A549 (cell line): Measurements from ENCODE around the gene THOC1. TPM values are rescaled to one million over a fixed set of nuclear protein-coding genes. Genes with fewer than 3 reads are reported as not detected.

ENCODE experiments used
- ATAC-seq, 2 experiments: fragments of 200-7000 bp in 1 of 2; fragments of >200 bp in 1 of 2; cut with Nextera tagmentation in 1 of 2; cut with Tn5 transposase in 1 of 2; 3 replicates each; pipeline versions ENCODE4 v1.8.0 to v1.9.1; 2018 to 2020; ENCODE audit warnings: mild to moderate bottlenecking in 1 of 2, moderate library complexity in 1 of 2
- CTCF ChIA-PET: fragments of 300-600 bp; sonication (Branson Sonifier 250); formaldehyde crosslinking; extraction: SDS; loops from one replicate; lab custom pipeline; 2021; ENCODE audit warnings: antibody characterized with exemption, inconsistent platforms; lab: Yijun Ruan, JAX
- POLR2A ChIA-PET: fragments of 350-600 bp; formaldehyde crosslinking; extraction: SDS; loops from one replicate; lab custom pipeline; 2021; ENCODE audit warnings: antibody characterized with exemption, inconsistent platforms; lab: Yijun Ruan, JAX
- DNase-seq, 2 experiments: peaks; one replicate each; pipeline versions ENCODE4 v3.0.0 to v3.0.0-alpha.2; 2011 to 2016; ENCODE audit warnings: low read depth in 1 of 2, low spot score in 1 of 2
- FAIRE-seq: peaks from 2 replicates; lab custom pipeline; 2011; peaks lifted over from hg19 to GRCh38; lab: Jason Lieb, UNC
- H3K27ac ChIP-seq, 2 experiments: fragments of >200 bp; sonication (Bioruptor Twin); formaldehyde crosslinking; 3 replicates each; pipeline ENCODE4 v1.5.1; 2016 to 2017
- H3K4me1 ChIP-seq: fragments of >200 bp; sonication (Bioruptor Twin); formaldehyde crosslinking; 3 replicates; pipeline ENCODE4 v1.6.1; 2016
- H3K4me2 ChIP-seq: fragments of >200 bp; sonication (Bioruptor Twin); formaldehyde crosslinking; 3 replicates; pipeline ENCODE4 v1.6.1; 2016
- H3K4me3 ChIP-seq: fragments of >200 bp; sonication (Bioruptor Twin); formaldehyde crosslinking; 3 replicates; pipeline ENCODE4 v1.5.1; 2016
- H3K9me3 ChIP-seq: fragments of >200 bp; sonication (Bioruptor Twin); formaldehyde crosslinking; 3 replicates; pipeline ENCODE4 v1.6.1; 2016
- ATOH8 ChIP-seq: fragments of 250-450 bp; sonication (Bioruptor Pico); IDR thresholded peaks from 2 replicates; pipeline ENCODE4 v1.5.0; 2020; ENCODE audit warnings: low read depth, mild to moderate bottlenecking, moderate library complexity
- CBX2 ChIP-seq: fragments of 200-600 bp; sonication (generic); IDR thresholded peaks from 2 replicates; pipeline ENCODE4 v1.6.1; 2016; ENCODE audit warnings: low read depth, mild to moderate bottlenecking, borderline replicate concordance
- CBX8 ChIP-seq: fragments of 200-600 bp; sonication (generic); IDR thresholded peaks from 2 replicates; pipeline ENCODE4 v1.6.1; 2016
- CEBPB ChIP-seq, 2 experiments: fragments of >200 bp in 1 of 2; sonication (Bioruptor Twin) in 1 of 2; formaldehyde crosslinking in 1 of 2; IDR thresholded peaks; 2 replicates each; pipeline ENCODE4 v1.6.1; 2012 to 2016
- EP300 ChIP-seq, 2 experiments: fragments of >200 bp; sonication (Bioruptor Twin); formaldehyde crosslinking; IDR thresholded peaks; 2 replicates in 1 of 2; 3 replicates in 1 of 2; pipeline ENCODE4 v1.6.1; 2016 to 2017
- FOSL2 ChIP-seq, 2 experiments: fragments of 450-650 bp in 1 of 2; fragments of >200 bp in 1 of 2; sonication (Bioruptor Twin) in 1 of 2; formaldehyde crosslinking; IDR thresholded peaks; 2 replicates each; pipeline versions ENCODE4 v1.5.0 to v1.6.1; 2016 to 2020; ENCODE audit warnings: mild to moderate bottlenecking in 1 of 2, moderate library complexity in 1 of 2
- HOXB13 ChIP-seq: fragments of 250-450 bp; sonication (Bioruptor Pico); IDR thresholded peaks from 2 replicates; pipeline ENCODE4 v1.5.0; 2020; ENCODE audit warnings: low read depth, mild to moderate bottlenecking, moderate library complexity
- HOXB5 ChIP-seq: fragments of 250-450 bp; sonication (Bioruptor Pico); IDR thresholded peaks from 2 replicates; pipeline ENCODE4 v1.5.0; 2020; ENCODE audit warnings: mild to moderate bottlenecking, moderate library complexity
- JUNB ChIP-seq: fragments of >200 bp; sonication (Bioruptor Twin); formaldehyde crosslinking; IDR thresholded peaks from 2 replicates; pipeline ENCODE4 v1.6.1; 2016
- KDM5A ChIP-seq: fragments of 200-600 bp; sonication (generic); IDR thresholded peaks from 2 replicates; pipeline ENCODE4 v1.6.1; 2016; ENCODE audit warnings: antibody characterized with exemption, mild to moderate bottlenecking
- MAX ChIP-seq: IDR thresholded peaks from 2 replicates; pipeline ENCODE4 v1.6.1; 2012
- NFE2L2 ChIP-seq: fragments of 150-350 bp; conservative IDR thresholded peaks from 2 replicates; pipeline ENCODE4 v1.6.1; 2014; ENCODE audit warnings: low read length
- NR3C1 ChIP-seq: fragments of >200 bp; sonication (Bioruptor Twin); formaldehyde crosslinking; IDR thresholded peaks from 3 replicates; pipeline ENCODE4 v1.6.1; 2017
- RCOR1 ChIP-seq: fragments of 150-350 bp; IDR thresholded peaks from 2 replicates; pipeline ENCODE4 v1.6.1; 2014; ENCODE audit warnings: antibody characterized with exemption, low read length, low read depth
- RFX5 ChIP-seq: fragments of 450-650 bp; IDR thresholded peaks from 2 replicates; pipeline ENCODE4 v1.7.1; 2014; ENCODE audit warnings: antibody characterized with exemption, mild to moderate bottlenecking, moderate library complexity
- SREBF2 ChIP-seq: fragments of 450-650 bp; IDR thresholded peaks from 2 replicates; pipeline ENCODE4 v1.6.1; 2014; ENCODE audit warnings: mild to moderate bottlenecking, moderate library complexity
- ZC3H11A ChIP-seq: fragments of 450-650 bp; IDR thresholded peaks from 2 replicates; pipeline ENCODE4 v1.6.1; 2014; ENCODE audit warnings: antibody characterized with exemption, mild to moderate bottlenecking
- ZSCAN20 ChIP-seq: fragments of 250-450 bp; sonication (Bioruptor Pico); IDR thresholded peaks from 2 replicates; pipeline ENCODE4 v1.8.0; 2022; ENCODE audit warnings: mild to moderate bottlenecking, moderate library complexity
- WGBS: methylation state at CpG from one replicate; pipeline ENCODE4 v1.1.6; 2017; ENCODE audit errors: missing lambda C conversion rate; 5-methylcytosine and 5-hydroxymethylcytosine counted together
- polyA plus RNA-seq, 4 experiments: library from polyadenylated mRNA; depleted of rRNA in 3 of 4; stranded (reverse); fragments of >200 nt; fragmentation: RNase III in 1 of 4; extraction: RNeasy Plus Mini Kit Qiagen cat#74134 plus additional on column Dnase treatment in 1 of 4; gene quantifications; 2 replicates in 3 of 4; 3 replicates in 1 of 4; pipeline ENCODE4 v1.2.3, GENCODE V29; 2011 to 2017

Gene THOC1
- polyA plus RNA-seq, 2 of the 4 experiments (the other 2 are of a cell fraction): 31.2 to 62.6 TPM

- ATAC-seq (no peak), DNase-seq (no peak), FAIRE-seq (no peak)
- Histone ChIP-seq H3K4me3 (no peak overlapping the region), H3K9me3 (no peaks in the 10 kb centered on the region), H3K4me1 (peaks cover 8% of the 10 kb centered on the region; the same call in 2 of the 3 replicates), H3K4me2 (no peak overlapping the region), H3K27ac (no peak overlapping the region)
- WGBS: 83% methylated on average over 1 of the region's 1 CpG
- no peak for TF ChIP-seq HOXB5 (CRISPR knock-in tag)
- ChIA-PET POLR2A (no interaction called here), CTCF (interaction anchor here (1.0 kb wide), 1 partner anchor 15 kb away, joined by 4 read pairs; the partner anchor contains the start of gene THOC1)
These were observed 14.7 kb downstream of the THOC1 start for GRCh38 chr18:253121-253520.

- DNase-seq (no peak), ATAC-seq (no peak), FAIRE-seq (no peak)
- WGBS: 90% methylated on average over 5 of the region's 5 CpGs
- no peak for TF ChIP-seq EP300 (IDR thresholded peaks at IDR 0.05)
- TF ChIP-seq JUNB: no peak
- no peak for TF ChIP-seq RCOR1
- no peak for TF ChIP-seq HOXB5 (CRISPR knock-in tag)
- TF ChIP-seq NR3C1: no peak
- TF ChIP-seq RFX5: no peak
- TF ChIP-seq ZSCAN20: no peak
- no peak for TF ChIP-seq CEBPB (IDR thresholded peaks at IDR 0.05)
- no peak for TF ChIP-seq HOXB13 (CRISPR knock-in tag)
- ChIA-PET POLR2A (no interaction called here), CTCF (interaction anchor here (1.7 kb wide), 1 partner anchor 14 kb away, joined by 6 read pairs; no protein-coding TSS in a partner anchor)
- H3K27ac ChIP-seq: no peak overlapping the region
- H3K4me2 ChIP-seq: no peak overlapping the region
- H3K4me3 ChIP-seq: no peak overlapping the region
- peaks cover 8% of the 10 kb centered on the region; the same call in 2 of the 3 replicates for H3K4me1 ChIP-seq
- no peaks in the 10 kb centered on the region for H3K9me3 ChIP-seq
These were observed 16.3 kb downstream of the THOC1 start for GRCh38 chr18:251572-251971.

- POLR2A ChIA-PET: no interaction called here
These were observed 17.2 kb downstream of the THOC1 start for GRCh38 chr18:250685-251084.

GRCh38 chr18:248053-248452 is 19.8 kb downstream of the THOC1 start:
- TF ChIP-seq RFX5: no peak
- TF ChIP-seq SREBF2: no peak
- TF ChIP-seq CEBPB (IDR thresholded peaks at IDR 0.05): no peak
- no peak for TF ChIP-seq CBX2
- TF ChIP-seq NR3C1: no peak
- TF ChIP-seq ZC3H11A: no peak
- TF ChIP-seq ATOH8: no peak
- no peak for TF ChIP-seq KDM5A
- TF ChIP-seq CBX8: no peak
- TF ChIP-seq MAX: no peak
- TF ChIP-seq NFE2L2: no peak
- Histone ChIP-seq H3K9me3 (no peaks in the 10 kb centered on the region), H3K4me1 (peaks cover 8% of the 10 kb centered on the region; the same call in 2 of the 3 replicates), H3K4me3 (no peak overlapping the region), H3K4me2 (no peak overlapping the region), H3K27ac (no peak overlapping the region)
- FAIRE-seq (no peak), ATAC-seq (no peak), DNase-seq (no peak)
- ChIA-PET CTCF (no interaction called here), POLR2A (no interaction called here)
- WGBS: 98% methylated on average over 4 of the region's 4 CpGs

More at GRCh38 chr18:250685-251084, 17.2 kb downstream of the THOC1 start:
- Histone ChIP-seq H3K9me3 (no peaks in the 10 kb centered on the region), H3K4me3 (no peak overlapping the region), H3K4me1 (peaks cover 8% of the 10 kb centered on the region; the same call in 2 of the 3 replicates), H3K4me2 (no peak overlapping the region), H3K27ac (no peak overlapping the region)
- ATAC-seq: no peak
- FAIRE-seq: no peak
- WGBS: 52% methylated on average over 2 of the region's 2 CpGs
- TF ChIP-seq FOSL2 (IDR thresholded peaks at IDR 0.05) (no peak), FOSL2 (CRISPR knock-in tag; IDR thresholded peaks at IDR 0.05) (peak; percentile 39), NR3C1 (no peak)
- DNase-seq: no peak
- CTCF ChIA-PET: interaction anchor here (1.7 kb wide), 1 partner anchor 13 kb away, joined by 6 read pairs; no protein-coding TSS in a partner anchor
